ENCODE measurements around the gene EVA1C.
"Not testable (repeated sequence)": the region's sequence is repeated elsewhere in the genome, so short reads cannot be mapped to it uniquely, and the experiment has no call there.

Gene EVA1C, protein sequence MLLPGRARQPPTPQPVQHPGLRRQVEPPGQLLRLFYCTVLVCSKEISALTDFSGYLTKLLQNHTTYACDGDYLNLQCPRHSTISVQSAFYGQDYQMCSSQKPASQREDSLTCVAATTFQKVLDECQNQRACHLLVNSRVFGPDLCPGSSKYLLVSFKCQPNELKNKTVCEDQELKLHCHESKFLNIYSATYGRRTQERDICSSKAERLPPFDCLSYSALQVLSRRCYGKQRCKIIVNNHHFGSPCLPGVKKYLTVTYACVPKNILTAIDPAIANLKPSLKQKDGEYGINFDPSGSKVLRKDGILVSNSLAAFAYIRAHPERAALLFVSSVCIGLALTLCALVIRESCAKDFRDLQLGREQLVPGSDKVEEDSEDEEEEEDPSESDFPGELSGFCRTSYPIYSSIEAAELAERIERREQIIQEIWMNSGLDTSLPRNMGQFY

DNA sequence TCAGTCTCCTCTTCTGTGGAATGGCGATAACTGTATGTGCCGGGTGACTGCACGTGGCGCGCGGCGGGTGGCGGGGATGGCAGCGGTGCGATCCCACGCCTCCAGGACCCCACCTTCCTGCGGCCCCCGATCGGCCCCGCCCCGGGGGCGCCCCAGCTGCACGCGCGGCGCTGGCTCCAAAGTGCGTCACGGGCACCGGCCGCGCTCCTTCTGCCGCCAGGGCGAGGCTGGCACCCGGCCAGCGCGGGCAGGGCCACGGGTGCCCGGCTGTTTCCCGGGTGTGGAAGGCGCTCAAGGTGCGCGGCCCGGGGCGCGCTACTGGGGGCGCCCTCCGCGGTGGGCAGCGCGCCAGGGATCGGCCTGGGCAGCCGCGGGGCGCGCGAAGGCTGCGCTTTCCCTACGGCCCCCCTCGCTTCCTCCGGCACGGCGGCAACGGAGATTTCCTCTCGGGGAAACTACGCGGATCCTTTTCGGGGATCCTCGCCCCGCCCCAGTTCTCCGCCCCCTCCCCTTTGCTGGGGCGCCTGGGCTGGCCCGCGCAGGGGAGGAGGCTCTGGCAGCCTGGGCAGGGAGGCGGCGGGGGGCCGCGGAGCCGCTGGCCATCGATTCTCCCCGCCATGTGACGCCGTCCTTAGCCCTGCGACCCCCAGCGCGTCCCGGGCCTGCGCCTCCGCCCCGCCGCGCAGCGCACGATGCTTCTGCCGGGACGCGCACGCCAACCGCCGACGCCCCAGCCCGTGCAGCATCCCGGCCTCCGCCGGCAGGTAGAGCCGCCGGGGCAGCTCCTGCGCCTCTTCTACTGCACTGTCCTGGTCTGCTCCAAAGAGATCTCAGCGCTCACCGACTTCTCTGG, at the start of gene EVA1C:
Gene EVA1C (plus strand): TSS at position 545 of the 853 bp plus-strand sequence. CDS start 148 bp downstream, at position 693.
- no peak for DNase-seq

DNA sequence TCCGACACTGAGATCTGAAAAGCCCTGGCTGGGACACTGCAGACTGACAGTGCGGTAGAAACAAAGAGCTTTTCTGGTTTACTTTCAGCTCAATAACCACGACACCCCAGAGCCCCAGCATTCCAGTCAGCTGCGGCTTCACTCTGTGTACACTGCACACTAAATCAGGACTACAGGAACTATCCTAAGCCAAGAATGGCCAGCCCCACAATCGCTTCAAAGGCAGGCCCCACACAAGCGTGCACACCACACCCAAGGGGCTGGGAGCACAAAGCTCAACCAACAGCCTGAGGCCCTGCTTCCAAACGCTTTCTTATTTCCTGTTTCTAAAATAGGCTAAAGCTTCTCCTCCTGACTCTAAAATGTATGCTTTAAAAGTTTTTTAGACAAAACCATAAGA, 48.1 kb upstream of the EVA1C start:
- DNase-seq, result no peak

DNA sequence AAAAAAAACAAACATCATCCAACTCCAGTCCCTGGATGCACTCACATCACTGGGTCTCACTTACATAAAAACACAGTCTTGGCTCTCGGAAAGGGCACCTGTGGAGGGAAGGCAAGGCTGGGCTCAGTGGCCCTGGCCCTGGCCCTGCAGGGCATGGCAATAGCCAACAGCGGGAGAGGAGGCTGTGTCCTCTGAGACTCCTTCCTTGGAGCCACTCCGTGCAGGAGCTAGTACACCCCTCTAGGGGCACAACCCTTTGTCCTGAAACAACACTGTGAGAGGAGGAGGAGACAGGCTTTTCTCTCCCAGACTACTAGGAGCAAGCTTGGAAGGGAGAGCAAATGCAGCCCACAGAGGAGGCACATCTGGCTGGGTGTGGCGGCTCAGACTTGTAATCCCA, 47.7 kb upstream of the EVA1C start:
- no peak for DNase-seq

DNA sequence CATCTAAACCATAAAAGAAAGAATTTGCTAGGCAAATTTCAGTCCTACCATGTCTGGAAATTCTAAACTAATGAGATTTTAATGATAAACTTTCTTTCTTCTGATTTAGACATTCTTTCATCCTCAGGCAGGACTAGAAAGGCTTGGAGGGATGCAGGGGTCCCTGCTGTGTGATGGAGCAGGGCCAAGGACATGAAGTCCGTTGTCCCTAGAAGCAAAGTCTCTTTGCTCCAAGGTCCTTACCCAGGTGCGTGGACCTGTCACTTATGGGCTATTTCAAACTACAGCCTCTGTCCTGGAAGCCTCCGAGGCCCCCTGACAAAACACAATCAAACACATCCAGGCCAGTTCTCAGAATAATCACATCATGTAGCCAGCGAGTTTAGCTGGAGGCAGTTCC, 46.3 kb upstream of the EVA1C start:
- no peak for DNase-seq

DNA sequence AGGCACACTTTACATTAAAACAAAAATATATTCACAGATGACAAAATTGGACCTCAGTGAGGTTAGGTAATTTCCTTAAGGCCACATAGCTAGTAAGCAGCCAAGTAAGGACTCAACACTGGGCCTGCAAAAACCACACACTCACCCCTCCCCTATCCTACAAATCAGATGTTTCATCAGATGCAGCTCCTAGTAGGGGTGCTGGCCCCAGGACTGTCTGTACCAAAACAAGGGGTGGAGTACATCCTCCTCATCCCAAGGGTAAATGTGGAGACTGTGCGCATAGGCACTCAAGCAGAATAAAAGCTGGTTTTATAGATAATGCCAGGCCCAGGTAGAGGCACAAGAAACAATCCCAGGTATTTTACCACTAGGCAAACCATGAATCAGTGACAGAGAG, 45.3 kb upstream of the EVA1C start:
- no peak for DNase-seq

DNA sequence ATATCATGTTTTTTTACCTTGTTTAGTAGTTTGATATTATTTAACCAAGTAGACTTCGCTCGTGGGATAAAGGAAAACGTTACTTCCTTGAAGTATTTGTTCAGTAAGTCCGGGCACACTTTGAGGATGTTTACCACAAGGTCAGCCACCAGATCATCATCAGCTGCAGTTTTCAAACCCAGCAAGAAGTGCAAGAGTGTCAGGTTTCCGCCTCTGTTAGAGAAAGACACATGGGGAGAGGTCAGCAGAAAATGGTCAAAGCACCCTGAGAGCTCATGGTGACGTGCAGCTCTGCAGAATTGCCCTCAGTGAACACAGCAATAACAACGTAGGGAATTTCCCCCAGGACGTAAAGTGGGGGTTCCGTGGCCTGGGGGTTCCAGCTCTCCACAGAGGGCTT, 44.1 kb upstream of the EVA1C start:
- DNase-seq, result no peak

DNA sequence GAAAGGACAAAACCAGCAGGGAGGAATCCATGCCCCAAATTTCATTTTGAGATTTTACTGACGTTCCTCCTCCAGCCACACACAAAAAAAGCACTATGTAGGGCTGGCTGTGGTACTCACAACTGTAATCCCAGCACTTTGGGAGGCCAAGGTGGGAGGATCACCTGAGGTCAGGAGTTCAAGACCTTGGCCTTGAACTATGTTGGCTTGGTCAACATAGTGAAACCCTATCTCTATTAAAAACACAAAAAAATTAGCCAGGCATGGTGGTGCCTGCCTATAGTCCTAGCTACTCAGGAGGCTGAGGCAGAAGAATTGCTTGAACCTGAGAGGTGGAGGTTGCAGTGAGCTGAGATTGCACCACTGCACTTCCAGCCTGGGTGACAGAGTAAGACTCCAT, 43.5 kb upstream of the EVA1C start:
- DNase-seq, result not testable (repeated sequence)

DNA sequence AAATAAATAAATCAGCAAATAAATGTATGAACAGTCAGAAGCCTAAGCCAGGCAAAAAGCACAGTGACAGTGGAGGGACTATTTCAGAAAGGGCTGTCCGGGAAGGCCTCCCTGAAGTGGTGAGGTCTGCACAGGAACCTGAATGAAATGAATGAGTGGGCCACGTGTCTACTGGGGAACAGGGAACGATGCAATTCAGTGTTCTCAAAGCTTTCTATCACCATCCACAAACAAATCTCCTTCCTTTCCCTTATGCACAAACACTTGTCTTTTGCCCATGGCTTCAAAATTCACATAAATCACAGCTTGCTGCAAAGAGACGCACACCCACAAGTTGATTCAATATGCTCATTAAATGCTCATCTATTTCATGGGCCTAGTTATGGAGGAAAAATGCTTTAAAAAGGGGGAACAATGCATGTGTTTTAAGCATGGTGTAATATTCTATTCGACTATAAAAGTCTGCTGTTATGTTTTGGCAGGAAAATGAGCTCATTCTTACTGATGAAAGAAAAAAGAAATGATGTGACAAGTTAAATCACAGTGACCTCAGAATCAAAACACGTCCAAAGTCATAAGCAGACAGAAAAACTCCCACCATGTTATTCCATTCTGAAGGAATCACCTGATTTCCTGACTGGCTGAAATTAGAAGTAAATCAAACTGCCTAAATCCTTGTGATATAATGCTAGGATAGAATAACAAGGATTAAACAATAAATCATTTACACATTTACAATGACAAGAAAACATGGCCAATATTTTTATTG, 41.3 kb upstream of the EVA1C start:
- DNase-seq, result no peak

DNA sequence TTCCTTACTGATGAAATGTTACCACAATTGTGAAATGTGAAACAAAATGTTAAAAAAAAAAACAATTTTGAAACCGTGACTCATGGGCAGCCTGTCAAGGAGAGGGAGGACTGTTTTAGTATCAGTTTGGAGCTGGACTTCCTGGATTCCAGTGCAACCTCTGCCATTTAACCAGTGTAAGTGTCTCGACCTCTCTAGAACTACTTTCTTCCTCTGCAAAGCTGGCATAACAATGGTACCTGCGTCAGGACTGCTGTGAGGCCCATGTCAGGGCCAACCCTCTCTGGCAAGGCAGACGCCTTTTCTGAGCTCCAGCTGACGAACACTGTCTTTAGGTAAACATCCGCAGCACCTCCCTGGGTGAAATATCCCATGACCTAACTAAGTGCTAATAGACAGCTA, 40.6 kb upstream of the EVA1C start:
- no peak for DNase-seq

DNA sequence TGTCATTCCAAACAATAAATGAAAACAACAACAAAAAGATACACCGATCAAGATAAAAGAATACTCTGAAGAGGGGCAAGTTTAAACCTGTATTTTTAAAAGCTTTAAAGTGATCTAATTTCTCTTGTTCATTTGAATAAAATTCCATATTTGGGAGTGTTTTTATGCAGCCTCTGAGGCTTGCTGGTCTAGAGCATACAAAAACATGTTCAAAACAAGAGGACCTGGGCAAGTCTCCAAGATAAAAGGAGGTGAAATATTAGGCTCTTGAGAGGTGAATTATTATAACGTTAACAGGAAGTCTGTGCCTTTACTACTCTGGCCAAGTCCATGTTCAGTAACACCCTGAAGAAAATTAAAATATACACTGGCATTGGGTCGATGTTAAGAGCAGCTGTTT, 39.8 kb upstream of the EVA1C start:
- no peak for DNase-seq

DNA sequence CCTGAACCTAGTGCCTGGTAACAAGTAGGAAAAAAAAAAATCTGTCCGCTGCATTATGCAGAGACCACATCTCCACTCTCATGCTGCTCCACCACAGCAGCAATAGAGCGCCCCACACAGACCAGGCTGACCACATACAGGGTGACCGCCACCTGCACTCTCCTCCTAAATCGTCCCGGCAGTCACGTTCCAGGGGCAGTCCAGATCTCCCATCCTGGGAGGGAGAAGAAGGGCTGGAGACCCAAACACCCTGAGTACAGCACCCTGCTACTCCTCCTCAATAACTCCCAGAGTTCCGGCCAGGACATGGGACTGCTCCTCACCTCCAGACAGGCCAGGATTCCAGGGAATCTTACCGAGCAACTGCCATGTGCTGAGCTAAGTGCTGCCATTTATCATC, 35.0 kb upstream of the EVA1C start:
- no peak for DNase-seq

DNA sequence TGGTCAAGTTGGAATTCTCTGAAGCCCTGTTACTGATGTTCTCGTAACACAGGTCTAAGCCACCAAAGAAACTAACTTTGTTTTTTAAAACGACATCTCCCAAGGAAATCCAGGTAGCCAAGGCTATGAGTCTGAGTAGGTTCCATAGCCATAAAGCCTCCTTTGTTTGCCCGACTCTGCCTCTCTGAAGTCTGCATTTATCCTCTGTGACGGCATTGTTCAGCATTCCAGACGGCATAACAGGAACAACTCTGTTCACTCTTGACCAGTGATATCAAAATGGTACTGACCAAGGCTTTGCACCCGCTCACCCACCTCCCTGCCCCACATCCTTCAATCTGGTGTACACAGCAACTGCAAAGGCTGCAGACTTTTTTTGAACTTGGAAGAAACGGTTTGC, 34.5 kb upstream of the EVA1C start:
- DNase-seq, result no peak

DNA sequence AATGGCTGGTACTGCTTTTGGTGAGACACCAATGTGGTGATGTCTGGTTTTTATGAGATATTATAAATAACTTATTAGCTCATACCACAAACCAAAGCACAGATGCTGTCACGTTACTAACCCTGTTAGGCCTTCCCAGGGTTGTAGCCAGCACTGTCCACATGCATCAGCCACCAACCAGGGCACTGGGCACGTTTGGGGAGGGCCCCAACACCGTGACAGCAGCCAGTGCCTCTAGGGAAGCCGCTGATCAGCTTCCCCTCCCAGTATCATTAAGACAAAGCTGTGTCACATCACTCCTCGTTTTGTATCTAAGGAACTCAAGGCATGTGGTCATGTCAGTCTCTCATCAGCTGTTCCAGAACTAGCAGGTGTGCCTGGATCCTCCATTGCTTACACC, 33.5 kb upstream of the EVA1C start:
- no peak for DNase-seq

DNA sequence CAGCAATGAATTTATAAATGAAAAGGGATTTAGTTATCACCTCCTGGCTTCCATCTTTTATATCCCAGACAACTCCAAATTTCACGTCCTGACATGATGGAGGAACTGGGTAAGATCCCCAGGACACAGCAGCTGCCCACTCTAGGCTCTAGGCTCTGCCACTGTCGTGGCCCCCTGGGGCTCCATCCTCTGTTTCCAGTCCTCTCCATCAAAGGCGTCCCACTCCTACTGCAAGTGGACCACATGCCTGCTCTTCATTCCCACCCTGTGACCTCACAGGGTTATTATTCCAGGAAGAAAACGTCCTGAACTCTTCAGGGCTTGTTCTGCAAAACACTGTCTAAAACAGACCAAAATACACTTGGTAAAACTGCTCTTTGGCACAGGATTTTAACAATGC, 31.6 kb upstream of the EVA1C start:
- no peak for DNase-seq

DNA sequence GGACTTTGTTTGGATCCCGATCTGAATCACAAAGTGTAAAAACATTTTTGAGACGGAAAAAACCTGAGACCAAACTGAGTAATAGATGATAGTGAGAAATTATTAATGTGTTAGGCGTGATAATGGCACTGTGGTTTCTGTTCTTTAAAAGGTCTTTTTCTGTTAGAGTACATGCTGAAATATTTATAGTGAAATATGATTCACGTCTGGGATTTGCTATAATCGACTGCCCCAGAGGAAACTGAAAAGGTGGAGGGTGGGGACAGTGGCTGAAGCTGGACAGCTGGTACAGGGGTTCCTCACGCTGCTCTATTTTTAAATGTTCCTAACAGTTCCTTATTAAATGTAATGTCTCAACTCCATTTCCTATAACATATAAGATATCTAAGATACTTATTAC, 30.9 kb upstream of the EVA1C start:
- DNase-seq, result no peak

DNA sequence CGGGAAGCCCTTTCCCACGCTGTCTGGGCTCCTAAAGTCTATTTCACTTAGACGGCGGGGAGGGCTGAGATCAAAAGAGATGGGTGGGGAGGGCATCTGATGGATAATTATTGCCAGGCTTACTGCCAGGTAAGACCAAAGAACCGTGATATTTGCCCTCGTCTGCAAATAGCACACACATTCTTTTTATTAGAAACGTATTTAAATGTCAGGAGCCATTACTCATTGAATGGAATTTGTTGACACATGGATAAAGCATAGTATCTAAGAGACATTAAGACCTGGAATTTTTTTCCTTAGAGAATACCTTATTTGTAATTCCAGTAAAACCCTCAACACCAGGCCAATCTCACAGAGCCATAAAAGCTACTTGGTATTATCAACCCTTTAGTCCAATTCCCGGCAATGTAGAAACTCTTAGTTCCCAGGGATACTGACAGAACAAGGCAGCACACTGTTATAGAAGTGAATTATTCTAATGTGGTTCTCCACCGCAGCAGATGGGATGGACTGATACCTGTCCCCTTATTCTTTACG, 30.3 kb upstream of the EVA1C start:
- peak; percentile 21 for DNase-seq

DNA sequence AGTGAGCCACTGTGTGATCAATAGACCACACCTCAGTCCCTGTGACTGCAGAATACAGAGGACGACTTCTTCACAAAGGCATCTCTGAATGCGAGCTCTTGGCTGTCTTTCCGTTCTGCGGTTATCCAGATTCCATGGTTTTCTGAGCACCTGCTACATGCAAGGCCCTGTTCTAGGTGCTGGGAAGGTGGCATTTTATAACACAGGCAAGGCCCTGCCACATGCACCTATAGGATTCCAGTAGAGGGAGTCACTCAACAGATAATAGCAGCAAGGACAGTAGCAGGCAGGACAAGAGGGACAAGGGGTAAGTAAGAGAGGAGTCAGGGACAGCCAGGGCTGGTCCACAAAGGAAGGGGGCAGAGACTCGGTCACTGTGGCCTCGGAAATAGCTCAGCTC, 28.7 kb upstream of the EVA1C start:
- DNase-seq, result no peak

DNA sequence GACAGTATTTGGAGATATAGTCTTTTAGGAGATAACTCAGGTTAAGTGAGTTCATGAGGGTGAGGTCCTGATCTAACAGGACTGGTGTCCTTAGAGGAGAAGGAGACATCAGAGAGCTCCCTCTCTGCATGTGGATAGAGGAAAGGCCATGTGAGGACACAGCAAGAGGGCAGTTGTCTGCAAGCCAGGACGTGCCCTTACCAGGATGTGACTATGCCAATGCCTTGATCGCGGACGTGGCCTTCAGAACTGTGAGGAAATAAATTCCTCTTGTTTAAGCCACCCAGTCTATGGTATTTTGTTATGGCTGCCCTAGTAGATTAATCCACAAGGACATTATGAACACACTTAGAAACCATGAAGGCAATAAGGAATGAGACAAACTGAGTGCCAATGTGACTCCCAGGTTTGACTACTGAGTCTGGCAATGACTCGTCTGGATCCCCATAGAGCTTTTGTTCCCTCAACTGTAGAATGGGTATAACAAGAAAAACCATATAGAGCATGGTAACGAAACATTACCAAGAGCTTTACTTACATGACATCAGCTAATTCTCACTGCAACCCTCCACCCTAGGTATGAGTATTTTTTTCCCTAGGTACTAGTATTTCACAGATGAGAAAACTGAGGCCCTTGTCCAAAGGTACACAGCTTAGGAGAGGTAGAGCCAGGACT, 26.2 kb upstream of the EVA1C start:
- DNase-seq, result no peak

DNA sequence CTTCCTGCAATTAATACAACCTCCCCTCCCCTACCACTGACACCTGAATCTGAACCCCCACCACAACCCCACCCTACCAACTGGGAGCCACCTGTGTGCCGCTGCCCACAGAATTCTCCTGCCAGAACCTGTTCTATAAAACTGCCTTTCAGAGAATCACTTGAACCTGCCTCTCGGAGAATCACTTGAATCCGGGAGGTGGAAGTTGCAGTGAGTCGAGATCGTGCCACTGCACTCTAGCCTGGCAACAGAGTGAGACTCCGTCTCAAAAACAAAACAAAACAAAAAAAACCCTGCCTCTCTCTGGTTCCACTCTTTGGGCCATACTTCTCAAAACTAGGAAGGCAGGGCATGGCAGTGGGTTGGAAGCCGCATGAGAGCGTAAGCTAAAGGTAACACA, 25.4 kb upstream of the EVA1C start:
- no peak for DNase-seq

DNA sequence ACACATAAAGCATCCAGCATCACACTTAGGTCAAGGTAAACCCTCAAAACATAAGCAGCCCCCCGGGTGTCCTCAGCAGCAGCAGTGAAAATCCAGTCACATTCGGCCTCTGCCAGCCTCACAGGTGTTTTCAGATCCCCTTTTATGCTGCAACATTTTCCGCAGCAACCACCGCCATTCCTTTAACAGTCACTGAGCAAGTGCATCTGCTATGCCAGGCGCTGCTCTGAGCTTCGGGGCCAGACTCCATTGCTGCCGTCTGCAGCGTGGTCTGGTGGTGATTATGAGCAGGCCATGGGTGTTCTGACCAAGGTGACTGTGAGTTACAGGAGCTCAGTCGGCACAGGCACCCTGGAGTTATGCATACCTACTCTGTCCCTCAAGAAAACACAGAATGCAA, 24.2 kb upstream of the EVA1C start:
- DNase-seq, result no peak

DNA sequence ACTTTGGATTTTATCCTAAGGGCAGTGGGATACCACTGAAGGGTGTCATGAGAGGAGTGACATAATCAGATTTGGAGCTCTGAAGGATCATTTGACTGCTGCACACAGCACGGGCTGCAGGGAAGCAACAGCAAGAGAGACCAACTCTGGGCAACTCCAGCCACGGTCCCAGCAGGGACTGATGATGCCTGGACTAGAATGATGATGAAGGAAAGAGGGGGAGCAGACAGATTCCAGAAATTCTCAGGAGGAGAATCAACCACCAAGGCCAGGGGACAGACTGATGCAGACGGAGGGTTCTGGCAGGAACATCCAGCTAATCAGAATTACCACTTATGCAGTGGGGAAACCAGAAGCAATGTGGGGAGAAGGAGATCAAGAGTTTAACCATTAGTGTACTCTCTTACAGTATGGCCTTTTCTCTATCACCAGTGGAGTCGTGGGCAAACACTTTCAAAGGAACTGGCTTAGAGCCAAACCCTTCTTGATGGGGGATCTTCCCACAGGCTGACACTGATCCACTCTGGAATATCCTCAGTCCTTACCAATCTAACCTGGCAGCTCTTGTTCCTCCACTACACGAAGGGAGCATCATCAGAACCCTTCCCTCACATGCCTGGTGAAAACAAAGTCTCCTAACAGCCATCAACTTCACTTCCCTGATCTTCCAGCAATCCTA, 23.0 kb upstream of the EVA1C start:
- DNase-seq, result no peak

Data from NCI-H1048 (cell line).